NCI-H1930 (cell line): ENCODE data around the gene TSC2.
A peak's percentile ranks its signal among the peaks of the same experiment; 100 is the strongest.
"Not testable (repeated sequence)": the region's sequence is repeated elsewhere in the genome, so short reads cannot be mapped to it uniquely, and the experiment has no call there.

Source experiments
- DNase-seq, 2 experiments: peaks; one replicate each; lab custom pipeline; 2025; lab: John Stamatoyannopoulos, UW

The TSC2 gene

GRCh38 chr16:2086812-2087747 is 39.3 kb downstream of the TSC2 start:
- no peak for DNase-seq

DNA sequence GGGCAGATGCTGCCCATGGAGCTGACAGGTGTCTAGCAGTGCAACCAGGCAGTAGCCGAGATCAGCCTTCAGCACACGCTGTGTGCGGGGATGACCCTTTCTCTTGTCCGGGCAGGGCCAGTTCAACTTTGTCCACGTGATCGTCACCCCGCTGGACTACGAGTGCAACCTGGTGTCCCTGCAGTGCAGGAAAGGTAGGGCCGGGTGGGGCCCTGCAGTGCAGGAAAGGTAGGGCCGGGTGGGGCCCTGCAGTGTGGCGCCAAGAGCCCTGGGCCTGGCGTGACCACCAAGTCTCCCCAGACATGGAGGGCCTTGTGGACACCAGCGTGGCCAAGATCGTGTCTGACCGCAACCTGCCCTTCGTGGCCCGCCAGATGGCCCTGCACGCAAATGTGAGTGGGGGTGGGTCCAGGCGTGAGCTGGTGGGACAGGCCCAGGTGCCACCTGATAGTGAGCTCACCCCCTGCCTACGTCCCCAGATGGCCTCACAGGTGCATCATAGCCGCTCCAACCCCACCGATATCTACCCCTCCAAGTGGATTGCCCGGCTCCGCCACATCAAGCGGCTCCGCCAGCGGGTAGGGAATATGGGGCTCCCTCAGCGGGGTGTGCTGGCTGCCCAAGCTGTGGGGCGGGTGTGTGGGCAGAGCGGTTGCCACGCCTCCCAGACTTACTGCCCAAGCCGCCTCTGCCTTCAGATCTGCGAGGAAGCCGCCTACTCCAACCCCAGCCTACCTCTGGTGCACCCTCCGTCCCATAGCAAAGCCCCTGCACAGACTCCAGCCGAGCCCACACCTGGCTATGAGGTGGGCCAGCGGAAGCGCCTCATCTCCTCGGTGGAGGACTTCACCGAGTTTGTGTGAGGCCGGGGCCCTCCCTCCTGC is 40.2 kb downstream of the TSC2 start:
- DNase-seq, result no peak

- no peak for DNase-seq
Measured at GRCh38 chr16:2088759-2089358, 41.1 kb downstream of the TSC2 start.

- no peak for DNase-seq
Measured at GRCh38 chr16:2089706-2090480, 42.1 kb downstream of the TSC2 start.

GRCh38 chr16:2090481-2090776 is 42.6 kb downstream of the TSC2 start:
- DNase-seq, result no peak

GRCh38 chr16:2090777-2091546 is 43.2 kb downstream of the TSC2 start:
- DNase-seq, result peak in 1 of 2 experiments; percentile 9

DNA sequence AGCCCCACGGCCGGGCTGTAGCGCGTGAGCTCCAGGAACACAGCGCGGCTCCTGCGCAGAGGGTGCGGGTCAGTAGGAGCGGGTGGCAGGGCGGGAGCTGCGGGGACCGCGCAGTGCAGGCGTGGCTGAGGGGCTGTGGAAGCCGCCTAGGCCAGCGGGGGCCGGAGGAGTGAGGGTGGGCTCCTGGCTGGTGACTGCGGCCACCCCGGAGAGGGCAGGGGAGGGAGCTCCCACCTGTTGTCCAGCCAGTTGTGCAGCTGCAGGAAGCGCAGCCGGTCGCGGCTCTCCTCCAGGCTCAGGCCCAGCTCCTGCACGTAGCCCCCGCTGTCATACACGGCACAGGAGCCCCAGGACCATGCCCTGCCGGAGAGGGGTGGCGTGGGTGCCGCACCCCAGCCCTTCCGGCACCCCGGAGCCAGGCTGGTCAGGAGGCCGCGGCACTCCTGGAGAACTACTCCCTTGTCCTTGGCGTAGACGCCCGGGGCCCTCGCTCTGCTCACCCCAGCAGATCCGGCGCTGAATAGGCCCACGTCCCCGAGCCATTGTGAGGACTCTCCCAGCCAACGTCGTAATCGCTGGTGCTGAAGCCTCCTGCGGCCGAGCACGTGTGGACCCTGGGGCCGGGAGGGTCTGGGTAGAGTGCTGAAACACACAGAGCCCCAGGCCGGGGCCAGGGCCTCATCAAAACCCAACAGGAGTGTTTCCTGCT is 43.9 kb downstream of the TSC2 start:
- no peak for DNase-seq

- DNase-seq, result no peak
Measured at GRCh38 chr16:2092256-2092620, 44.5 kb downstream of the TSC2 start.

DNA sequence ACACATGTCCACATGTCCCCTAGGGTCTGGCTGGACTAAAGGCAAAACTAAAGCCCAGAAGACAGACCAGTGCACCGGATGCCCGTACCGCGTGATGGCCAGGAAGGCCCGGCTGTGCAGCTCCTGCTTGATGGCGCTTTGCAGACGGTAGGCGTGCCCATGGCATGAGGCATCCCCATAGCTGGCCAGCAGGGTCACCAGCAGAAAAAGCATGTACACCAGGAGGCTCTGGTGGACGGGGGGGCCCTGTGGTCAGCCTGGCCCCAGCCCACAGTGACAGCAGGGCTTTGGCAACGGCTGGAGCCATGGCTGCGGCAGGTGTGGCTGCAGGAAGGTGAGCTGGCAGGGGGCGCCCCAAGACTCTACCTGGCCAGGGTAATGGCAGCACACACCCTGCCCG is 45.1 kb downstream of the TSC2 start:
- no peak for DNase-seq

DNA sequence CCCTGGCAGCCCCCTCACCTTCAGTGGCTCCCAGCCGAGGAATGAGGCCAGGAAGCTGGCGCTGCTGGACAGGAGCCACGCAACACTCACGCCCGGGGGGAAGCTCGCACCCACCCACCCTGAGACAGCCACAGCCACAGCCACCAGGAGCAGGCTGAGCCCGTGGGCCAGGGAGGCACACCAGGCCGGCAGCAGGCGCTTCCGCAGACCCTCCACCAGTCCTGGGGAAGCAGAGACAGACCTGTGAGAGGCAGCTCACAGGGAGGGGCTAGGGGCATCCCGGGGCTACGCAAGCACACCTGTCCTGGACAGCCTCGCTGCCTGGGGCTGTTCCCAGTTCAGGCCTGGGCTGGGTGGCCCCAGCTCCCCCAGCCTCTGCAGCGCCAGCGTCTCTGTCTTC is 46.0 kb downstream of the TSC2 start:
- no peak for DNase-seq

GRCh38 chr16:2095315-2095853 is 47.6 kb downstream of the TSC2 start:
- DNase-seq, result no peak

- no peak for DNase-seq
Measured at GRCh38 chr16:2095918-2096582, 48.3 kb downstream of the TSC2 start.

GRCh38 chr16:2096853-2097595 is 49.2 kb downstream of the TSC2 start:
- no peak for DNase-seq

GRCh38 chr16:2097689-2098088 is 49.9 kb downstream of the TSC2 start:
- not testable (repeated sequence) for DNase-seq

GRCh38 chr16:2101581-2101980 is 53.8 kb downstream of the TSC2 start:
- not testable (repeated sequence) for DNase-seq

DNA sequence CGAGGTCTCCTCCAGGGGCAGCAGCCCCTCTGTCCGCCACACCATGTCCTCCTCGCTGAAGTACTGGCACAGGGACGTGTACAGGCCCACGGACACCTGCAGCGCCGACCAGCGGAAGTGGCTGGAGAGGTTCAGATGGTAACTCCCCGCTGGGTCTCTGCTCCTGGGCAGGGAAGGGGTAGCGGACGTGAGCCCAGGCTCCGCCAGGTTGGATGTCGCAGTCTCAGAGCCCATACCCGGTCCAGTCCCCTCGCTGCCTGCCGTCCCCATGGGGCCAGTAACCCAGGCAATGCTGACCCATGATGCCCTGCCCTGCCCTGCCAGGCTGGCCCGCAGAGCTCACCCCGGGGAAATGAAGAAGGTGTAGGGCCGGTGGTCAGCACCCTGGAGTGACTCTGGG is 54.7 kb downstream of the TSC2 start:
- DNase-seq, result no peak

DNA sequence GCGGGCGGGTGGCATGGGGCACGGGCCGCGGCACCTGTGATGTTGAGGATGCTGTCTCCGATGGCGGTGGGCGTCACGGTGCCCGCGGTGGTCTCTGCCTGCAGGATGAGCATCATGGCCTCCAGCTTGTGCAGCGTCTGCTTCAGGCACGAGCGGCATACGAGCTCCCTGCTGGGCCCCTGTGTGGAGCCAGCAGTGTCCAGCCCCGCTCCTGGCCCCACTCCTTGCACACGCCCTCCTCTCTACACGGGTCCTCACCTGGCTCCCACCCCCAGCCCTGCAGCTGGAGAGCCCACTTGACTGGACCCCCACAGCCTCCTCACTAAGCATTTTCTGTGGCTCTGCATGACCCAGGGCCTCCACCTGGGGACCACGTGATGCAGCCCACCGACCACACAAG is 56.7 kb downstream of the TSC2 start:
- DNase-seq, result not testable (repeated sequence)

- DNase-seq, result not testable (repeated sequence)
Measured at GRCh38 chr16:2105291-2105690, 57.5 kb downstream of the TSC2 start.

DNA sequence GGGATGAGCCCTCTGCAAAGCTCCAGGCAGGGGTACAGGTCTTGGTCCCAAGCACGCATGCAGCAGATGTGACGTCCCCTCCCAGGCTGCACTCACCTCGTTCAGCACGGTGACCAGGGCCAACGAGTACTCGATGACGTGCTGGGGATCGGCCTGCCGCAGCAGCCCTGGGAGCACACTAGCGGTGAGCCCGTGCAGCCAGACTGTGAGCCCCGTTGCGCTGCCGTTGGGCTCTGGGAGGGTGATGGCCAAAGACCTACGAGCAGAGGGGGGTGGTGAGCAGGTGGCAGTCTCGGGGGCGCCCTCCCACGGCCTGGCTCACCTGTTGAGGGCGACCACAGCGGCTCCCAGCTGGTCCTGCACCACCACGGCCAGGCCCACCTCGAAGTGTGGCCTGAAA is 58.0 kb downstream of the TSC2 start:
- not testable (repeated sequence) for DNase-seq
